Fibroblast of lung (primary cell): ENCODE data around the gene AASDH.

Experiments used
- EZH2 ChIP-seq: IDR thresholded peaks from 2 replicates; pipeline ENCODE4 v1.5.1; 2012; ENCODE audit warnings: low read length, control low read depth, mild to moderate bottlenecking; ENCODE audit errors: missing control alignments
- TF ChIP-seq, protein P1 (sequence below), 2 donors: IDR thresholded peaks in 1 of 2; conservative IDR thresholded peaks in 1 of 2; 1 replicate in 1 of 2; 2 replicates in 1 of 2; pipeline ENCODE4 v1.5.1; 2011 to 2012; ENCODE audit warnings: low read length in 2 of 2, control low read depth in 1 of 2, inconsistent platforms in 1 of 2, low read depth in 1 of 2, mild to moderate bottlenecking in 1 of 2

DNA sequence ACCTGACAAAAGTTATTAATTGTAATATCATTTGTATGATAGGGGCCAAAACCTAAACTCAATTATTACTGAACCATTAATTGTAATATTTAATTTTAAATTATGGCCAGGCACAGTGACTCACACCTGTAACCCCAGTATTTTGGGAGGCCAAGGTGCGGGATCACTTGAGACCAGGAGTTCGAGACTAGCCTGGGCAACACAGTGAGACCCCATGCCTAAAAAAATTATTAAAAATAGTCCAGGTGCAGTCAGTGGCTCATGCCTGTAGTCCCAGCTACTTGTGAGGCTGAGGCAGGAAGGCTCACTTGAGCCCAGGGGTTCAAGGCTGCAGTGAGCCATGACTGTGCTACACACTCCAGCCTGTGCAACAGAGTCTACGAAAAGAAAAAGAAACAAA is 30.1 kb upstream of the AASDH start:
- TF ChIP-seq, protein P1, sequence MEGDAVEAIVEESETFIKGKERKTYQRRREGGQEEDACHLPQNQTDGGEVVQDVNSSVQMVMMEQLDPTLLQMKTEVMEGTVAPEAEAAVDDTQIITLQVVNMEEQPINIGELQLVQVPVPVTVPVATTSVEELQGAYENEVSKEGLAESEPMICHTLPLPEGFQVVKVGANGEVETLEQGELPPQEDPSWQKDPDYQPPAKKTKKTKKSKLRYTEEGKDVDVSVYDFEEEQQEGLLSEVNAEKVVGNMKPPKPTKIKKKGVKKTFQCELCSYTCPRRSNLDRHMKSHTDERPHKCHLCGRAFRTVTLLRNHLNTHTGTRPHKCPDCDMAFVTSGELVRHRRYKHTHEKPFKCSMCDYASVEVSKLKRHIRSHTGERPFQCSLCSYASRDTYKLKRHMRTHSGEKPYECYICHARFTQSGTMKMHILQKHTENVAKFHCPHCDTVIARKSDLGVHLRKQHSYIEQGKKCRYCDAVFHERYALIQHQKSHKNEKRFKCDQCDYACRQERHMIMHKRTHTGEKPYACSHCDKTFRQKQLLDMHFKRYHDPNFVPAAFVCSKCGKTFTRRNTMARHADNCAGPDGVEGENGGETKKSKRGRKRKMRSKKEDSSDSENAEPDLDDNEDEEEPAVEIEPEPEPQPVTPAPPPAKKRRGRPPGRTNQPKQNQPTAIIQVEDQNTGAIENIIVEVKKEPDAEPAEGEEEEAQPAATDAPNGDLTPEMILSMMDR (conservative IDR thresholded peaks at IDR 0.05 in 1 of 2, IDR thresholded peaks at IDR 0.05 in 1 of 2; ENCODE audit: low read depth in 1 of 2, low read length in 2 of 2): no peak
- no peak for TF ChIP-seq EZH2
